ENCODE data around the gene PGC. TPM values are rescaled to one million over a fixed set of nuclear protein-coding genes. Genes with fewer than 3 reads are reported as not detected.

Gene PGC
- total RNA-seq, 1 donor from 2014 or later, result not detected

DNA sequence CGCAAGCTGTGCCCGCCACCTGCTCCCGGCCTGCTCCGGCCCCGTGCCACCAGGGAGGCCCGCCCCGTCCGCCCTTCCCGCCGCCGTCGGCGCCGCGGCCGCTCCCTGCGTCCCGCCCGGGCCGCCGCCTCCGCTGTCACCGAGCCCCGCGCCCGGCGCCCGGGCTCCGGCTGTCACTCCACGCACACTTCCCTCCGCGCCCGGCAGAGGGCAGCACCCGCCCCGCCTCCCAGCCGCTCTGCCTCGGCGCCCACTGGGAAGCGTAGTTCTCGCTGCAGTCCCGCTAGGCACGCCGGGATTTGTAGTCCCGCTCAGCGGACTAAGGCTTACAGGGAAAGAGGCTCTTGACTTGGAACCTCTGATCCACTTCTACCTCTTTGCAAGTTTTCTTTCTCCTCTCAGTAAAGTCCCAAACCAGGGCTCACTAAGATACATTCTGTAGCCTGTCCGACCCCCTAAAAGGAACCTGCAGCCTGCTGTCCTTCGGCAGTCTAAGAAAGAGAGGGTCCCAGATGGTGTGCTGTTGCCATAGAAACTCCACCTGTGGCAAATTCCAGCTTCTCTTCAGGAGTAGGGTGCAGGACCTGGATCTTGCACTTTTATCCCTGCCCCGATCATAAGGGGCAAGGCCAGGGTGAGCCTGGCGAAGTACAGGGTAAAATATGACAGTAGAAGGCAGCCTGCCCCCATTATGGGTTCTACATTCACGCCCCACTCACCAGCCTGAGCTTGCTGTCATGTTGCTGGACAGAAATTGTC is 11.6 kb downstream of the PGC start, which contains the start of gene TFEB:
Gene TFEB (minus strand): TSS at position 182 of the 759 bp plus-strand sequence. CDS start 44,395 bp downstream, outside the sequence.
- ATAC-seq, result peak; percentile 70
- peak; percentile 98 for DNase-seq (ENCODE audit: missing footprints)
- intact Hi-C loops (cut with DNase I), result loop anchor here (1.0 to 2.0 kb wide), 3 partner anchors 29 to 51 kb away; partner anchors contain the start of genes FRS3 and TOMM6

DNA sequence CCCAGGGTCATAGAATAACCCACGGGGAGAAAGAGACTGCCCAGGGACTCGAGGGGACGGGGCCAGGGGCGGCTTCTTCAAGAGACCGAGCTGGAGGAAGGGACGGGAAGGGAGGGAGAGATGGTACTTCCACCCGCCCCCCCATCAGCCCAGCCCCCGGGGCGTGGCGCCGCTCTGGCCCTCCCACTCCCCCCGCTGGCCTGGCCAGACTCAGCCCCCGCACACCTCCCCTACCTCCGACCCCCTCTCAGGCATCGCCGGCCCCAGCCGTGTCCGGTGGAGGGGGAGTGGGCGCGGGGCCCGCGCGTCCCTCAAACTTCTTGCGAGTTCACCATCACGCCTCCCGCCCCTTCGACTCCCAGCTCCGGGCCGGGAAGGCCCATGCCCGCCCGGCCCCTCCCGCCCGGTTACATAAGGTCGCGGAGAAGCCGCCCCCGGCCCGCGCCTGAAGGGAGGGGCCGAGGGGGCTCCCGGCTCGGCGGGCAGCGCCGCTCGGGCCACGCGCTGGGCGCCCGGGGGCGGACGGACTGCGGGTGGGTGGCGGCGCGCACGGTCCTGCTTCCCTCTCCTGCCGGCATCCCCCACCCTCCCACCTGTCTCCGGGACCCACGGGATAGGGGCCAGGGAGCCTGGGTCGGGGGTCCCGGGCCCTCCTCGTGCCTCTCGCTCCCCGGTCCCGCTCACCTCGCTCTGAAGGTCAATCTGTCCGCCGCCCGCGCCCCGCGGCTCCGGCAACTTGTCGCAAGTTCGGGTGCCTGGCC is 12.4 kb downstream of the PGC start:
- DNase-seq (ENCODE audit: missing footprints) (peak; percentile 93), ATAC-seq (peak; percentile 83)
- intact Hi-C loops (cut with DNase I), result loop anchor here (1.0 to 2.0 kb wide), 3 partner anchors 29 to 52 kb away; partner anchors contain the start of genes FRS3 and TOMM6

DNA sequence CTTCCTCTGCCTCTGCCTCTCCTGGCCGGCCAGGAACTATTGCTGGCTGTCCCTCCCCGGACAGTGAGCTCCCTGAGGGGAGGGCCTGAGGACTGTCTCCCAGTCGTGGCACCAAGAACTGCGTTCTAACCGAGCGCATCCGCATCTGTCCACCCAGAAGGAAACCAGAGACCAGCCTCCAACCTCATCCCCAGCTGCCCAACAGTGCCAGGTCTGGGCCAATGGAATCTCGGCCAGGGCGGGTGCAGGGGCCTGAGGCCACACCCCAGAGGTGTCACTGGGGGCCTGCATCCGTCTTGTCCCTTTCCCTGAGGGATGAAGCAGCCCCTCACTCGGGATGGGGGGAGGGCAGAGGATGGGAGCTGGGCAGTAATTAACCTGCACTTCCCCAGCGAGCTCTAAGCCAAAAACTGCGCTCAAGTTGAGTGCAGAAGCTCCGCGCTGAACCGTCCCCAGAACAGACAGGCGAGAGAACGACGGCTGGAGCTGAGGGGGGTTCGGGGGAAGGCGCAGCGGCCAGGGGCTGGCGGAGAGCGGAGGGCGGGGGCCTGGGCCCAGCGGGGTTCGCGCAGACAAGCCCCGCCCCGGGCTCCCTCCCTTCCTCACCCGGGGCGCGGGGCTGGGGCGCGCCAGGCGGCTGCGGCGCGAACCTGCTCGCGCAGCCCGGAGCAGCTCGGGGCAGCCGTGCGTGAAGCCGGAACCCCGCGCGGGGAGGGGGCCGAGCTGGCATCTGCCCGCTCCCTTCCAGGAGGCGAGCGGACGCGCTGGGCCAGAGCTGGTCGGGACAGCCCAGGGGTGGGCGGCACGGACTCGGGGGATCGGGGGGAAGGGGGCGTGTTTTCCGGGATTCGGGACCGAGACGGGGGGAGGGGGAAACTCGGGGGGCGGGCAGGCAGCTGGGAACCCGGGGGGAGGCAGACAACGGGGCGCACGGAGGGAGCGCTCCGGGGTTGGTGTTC is 13.2 kb downstream of the PGC start:
- DNase-seq (ENCODE audit: missing footprints), result peak; percentile 91
- intact Hi-C loops (cut with DNase I), result loop anchor here (2.0 kb wide), 2 partner anchors 45 to 53 kb away; partner anchors contain the start of genes FRS3 and TOMM6
- peak; percentile 75 for ATAC-seq

DNA sequence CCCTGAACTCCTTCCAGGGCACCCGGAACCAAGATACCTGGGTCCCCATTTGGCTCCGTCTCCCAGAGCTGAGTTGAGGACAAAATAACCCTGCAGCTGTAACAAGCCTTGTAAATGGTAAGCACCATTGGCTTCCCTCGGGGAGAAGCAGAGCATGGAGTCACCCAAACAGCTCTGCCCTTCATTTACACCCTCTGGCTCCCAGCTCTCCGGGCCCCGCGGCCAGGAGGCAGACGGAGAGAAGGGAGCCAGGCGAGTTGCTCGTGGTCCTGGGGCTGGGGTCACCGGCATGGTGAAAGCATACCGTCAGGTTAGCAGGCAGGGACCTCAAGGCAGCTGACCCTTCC is 13.9 kb downstream of the PGC start:
- ATAC-seq (no peak), DNase-seq (ENCODE audit: missing footprints) (no peak)
- intact Hi-C loops (cut with DNase I), result no loop called here

DNA sequence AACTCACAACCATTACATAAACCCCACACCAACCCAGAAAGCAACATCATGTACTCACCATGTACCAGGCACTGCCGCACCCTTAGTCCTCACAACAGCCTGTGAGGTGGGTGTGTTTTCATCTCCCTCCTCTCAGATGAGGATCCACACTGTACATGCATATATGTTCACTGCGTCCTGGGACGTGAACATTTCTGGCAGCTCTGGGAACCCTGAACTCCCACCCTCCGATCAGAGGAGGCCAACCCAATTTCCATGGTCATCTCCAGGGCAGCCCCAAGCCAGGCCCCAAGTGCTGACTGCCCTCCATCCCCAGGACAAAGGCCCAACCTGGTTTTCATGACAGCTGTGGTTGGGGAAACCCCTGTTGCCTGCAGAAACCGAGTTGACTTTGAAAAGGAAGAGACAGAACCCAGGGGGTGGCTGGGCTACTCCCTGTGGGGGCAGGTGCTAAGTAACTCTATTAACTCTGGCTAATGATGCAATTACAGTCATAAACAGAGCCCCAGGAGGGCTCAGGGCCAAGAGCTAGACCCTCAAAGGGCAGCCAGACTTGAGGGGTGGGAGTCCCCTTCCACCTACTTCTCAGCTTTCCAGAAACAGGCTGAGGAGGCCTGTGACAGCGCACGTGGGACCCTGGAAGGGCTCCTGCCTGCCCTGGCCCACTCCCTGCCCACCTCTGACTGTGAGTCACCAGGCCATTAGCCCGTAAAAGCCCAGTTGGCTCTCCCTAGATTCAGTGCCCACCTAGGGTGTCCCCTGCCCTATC is 14.4 kb downstream of the PGC start:
- DNase-seq (ENCODE audit: missing footprints) (no peak), ATAC-seq (no peak)

DNA sequence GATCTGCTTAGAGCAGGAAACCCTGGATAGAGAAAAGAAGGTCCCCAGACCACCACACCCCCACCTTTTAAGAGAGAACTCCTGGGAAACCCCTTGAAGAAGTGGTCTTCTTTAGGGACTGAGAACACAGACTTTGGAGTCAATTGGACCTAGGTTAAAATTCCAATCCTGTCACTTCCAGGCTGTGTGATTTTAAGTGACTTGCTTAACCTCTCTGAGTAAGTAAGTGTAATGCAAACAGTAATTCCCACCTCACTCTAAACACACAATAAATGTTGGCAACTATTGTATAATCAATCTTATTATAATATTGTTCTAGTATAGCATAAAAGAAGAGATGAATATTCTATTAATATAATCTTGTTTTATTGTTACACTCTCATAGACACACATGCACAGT is 15.0 kb downstream of the PGC start:
- DNase-seq (ENCODE audit: missing footprints), result no peak
- intact Hi-C loops (cut with DNase I), result no loop called here
- ATAC-seq, result no peak

More for the DNA sequence above, 14.4 kb downstream of the PGC start:
- intact Hi-C loops (cut with DNase I), result no loop called here

DNA sequence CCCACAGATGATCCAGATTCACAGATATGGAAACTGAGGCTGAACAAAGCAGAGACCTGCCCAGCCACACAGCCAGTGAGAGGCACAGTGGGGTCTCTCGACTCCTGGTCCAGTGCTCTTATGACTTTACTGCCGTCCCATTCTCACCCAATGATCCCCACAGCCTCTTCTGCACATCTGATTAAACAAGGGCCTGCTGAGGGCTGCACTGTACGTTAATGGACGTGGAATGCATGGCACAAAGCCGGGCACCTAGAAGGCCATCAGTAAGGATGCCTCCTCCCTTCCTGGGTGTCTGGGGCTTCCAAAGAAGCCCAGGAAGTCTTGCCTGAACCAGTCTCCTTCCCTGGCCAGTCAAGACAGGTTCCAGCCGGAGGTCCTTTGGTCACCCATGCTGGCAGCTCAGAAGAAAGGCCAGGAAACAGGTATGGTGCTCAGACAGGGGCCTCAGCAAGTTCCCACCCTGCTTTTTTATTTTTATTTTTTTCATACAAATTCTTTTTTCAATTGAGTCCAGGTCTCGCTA is 15.6 kb downstream of the PGC start:
- intact Hi-C loops (cut with DNase I), result no loop called here
- ATAC-seq, result no peak

DNA sequence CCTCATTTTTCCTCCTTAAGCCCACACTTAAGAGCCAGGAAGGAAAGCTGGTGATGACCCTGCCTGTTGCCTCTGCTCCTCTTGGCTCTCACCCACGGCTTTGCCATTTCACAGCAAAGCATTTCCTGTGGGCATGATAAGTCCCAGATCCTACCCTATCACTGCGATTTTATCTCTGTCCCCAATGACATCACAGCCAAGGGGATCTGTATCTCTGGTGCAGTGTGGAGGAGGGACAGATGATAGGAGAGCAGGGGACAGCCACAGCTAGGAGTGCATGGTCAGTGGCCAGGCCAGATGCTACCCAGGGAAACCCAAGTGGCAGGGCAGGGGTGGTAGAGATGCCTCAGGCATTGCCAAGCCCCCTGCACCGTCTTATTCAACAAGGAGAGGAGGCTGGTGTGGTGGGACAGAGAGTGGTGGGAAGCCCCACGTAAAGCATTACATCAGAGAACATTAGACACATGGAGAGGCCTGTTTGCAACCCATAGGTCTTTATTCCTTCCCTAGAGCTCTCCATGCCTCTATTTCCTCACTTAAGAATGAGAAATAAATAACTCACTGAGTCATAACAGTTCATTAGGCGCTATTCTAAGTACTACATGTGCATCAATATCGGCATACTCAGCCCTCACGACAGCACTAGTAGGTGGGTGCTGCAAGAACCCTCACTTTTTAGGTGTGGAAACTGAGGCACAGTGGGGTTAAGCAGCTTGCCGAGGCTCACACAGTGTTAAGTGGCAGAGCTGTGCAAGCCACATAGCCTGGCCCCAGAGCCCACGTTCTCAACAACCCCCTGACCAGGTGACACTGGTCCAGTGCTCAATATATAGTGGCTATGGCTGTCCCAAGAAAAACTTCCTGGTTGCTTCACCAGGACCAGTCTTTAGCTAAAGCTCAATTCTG is 16.4 kb downstream of the PGC start:
- DNase-seq (ENCODE audit: missing footprints) (no peak), ATAC-seq (no peak)
- intact Hi-C loops (cut with DNase I), result no loop called here

More for the DNA sequence above, 15.6 kb downstream of the PGC start:
- no peak for DNase-seq (ENCODE audit: missing footprints)

DNA sequence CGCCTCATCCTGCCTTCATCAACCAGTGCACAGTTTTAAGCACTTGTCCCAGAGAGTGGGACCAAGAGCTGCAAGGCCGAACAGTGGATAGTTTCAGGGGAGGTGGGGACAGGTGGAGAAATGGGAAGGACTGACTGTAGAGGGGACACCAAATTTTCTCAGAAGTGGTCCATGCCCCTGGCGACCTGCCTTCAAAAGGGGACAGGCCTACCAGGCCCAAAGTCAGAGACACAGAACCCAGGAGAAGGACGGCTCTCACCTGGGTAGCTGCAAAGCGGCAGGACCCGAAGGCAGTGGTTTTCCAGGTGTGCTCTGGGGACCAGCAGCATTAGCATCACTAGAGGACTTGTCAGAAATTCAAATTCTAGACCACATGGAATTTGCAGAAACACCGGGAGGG is 17.6 kb downstream of the PGC start:
- intact Hi-C loops (cut with DNase I), result no loop called here
- no peak for ATAC-seq
- DNase-seq (ENCODE audit: missing footprints), result no peak

DNA sequence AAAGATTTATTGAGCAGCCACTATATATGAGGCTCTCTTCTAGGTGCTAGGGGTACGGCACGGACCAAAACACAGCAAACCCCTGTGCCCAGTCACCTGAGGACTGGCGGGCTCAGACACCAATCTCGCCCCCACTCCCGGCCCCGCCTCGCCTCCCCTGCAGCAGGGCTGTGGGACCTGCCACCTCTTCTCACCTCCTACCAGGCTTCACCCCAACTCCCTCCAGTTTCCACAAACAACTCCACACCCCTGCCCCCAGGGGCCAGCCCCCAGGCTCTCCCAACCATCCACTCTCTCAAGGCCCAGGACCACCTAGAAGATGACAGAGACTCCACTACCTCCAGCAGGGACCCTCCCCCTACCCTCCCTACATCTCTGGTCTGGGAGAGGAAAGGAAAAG is 18.2 kb downstream of the PGC start:
- intact Hi-C loops (cut with DNase I), result no loop called here
- DNase-seq (ENCODE audit: missing footprints) (no peak), ATAC-seq (no peak)

DNA sequence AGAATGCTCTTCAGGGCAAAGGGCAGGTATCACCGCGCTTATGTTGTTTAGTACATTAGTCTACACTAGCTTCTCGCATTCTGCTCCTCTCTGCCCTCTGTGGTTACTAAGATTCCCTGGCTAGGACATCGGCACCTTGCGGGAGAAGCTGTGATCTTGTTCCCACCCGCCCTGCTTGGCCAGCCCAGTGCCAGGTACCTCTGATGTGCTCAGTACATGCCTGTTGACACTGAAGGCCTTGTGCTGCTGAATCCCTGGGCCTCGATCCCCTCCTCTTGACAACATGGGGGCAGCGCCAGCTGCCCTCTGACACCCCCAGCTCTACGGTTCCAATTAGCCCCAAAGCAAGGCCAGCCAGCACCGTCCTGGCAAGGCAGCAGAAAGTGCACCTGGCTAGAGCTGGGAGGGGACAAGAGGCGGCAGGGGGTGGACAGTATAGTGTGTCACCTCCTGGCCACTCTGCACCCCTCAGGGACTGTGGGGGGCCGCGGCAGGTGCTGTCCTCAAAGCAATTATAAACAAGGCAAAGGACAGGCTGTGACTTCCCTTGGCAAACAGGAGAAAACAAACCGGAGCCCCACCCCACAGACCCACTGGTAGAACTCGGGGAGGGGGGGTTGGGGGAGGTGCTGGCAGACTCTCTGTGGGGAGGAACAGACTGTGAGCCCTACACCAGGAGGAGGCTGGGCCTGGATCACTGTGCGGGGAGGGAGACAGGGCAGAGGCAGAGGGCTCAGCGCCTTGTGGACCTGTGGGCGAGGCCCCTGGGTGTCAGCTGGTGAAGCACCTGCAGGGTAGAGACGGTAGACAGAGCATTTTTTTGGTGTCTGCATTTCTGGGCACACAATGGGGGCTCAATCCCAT is 18.9 kb downstream of the PGC start:
- intact Hi-C loops (cut with DNase I), result no loop called here
- peak; percentile 42 for ATAC-seq
- no peak for DNase-seq (ENCODE audit: missing footprints)

DNA sequence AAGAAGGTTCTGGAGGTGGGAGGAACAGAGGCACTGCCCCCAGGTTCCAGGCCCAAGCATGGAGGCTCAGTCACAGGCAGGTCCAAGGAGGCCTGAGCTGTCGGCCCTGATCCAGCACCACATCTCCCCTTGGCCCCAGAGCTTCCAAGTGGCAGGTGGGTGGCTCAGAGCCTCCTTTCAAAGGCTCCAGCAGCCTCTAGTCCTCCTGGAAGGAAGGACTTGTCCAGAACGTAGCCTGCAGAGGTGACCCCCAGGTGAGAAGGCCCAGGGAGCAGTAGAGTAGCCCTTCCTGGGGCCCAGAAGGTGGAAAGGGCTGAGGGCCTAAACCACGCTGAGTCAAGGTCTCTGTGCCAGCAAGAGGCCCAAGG is 19.5 kb downstream of the PGC start:
- ATAC-seq (no peak), DNase-seq (ENCODE audit: missing footprints) (no peak)
- intact Hi-C loops (cut with DNase I), result no loop called here

DNA sequence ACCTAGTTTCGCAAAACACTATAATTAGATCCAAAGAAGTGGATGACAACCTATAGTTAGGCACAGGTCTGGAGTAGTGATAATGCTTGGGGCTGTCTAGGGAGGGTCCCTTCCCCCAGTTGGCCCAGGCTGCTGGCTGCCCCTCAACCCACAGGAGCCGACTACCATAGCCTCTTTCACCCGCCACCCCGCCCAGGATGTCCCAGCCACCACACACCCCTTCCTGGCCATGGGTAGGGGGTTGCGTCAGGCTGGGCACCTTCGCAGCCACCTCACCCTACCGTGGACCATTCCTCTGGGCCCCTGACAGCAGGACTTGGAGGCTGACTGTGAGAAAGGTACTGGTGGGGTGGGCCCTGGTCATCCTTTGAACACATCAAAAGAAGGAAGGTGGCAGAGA is 20.3 kb downstream of the PGC start:
- DNase-seq (ENCODE audit: missing footprints), result no peak
- intact Hi-C loops (cut with DNase I), result no loop called here

DNA sequence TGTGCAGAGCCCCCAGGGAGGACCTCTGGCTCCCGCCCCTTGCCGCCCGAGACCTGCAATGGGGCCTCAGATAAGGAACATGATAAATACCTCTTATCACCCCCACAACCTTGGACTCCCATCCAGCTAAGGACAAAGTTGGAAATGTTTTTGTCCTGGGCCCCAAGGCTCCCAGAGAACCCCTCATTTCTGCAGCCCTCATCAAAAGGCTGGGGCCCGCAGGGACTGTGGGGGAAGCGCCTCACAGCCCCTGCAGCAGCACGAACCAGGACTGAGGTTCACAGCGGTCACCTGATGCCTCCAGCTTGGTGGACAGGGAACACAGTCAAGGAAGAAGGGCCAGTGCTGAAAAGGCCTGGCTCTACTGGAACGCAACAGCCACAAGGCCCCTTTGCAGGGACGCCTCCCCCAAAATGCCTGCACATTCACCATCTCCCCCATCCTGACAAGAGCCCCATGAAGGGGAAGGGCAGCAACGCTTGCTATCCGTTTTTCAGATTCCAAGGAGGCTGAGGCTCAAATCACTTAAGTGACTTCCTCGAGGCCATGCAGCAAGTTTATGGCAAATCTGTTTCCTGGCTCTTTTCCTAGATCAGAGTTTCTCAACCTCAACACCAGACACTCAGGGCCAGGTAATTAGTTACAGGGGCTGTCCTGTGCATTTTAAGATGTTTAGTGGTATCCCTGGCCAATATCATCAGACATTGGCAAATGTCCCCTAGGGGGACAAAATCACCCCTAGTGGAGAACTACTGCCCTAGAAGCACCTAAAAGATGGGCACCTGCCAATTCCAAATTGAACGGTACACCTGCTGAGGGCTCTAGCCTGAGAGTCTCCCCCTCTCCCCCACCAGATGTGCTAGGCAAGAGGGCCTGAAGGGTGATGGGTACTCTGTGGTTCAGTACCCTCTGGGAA is 22.4 kb downstream of the PGC start:
- intact Hi-C loops (cut with DNase I), result no loop called here
- ATAC-seq (no peak), DNase-seq (ENCODE audit: missing footprints) (no peak)

More for the DNA sequence above, 20.3 kb downstream of the PGC start:
- ATAC-seq, result no peak

DNA sequence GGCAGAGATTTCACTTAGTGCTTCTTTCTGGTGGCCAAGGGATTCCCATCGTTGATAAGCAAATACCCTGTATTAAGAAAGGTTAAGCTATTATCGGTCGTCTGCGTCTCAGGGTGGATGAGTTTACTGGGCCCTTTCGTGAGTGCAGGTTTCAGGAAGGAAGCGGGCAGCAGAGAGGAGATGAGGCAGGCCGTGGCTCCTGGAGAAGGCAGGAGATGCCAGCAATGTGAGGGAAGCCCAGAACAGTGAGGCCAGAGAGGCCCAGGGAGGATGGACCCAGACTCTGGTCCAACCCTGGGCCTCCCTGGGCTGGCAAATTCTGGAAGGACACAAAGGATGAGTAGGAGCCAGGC is 23.0 kb downstream of the PGC start:
- DNase-seq (ENCODE audit: missing footprints) (no peak), ATAC-seq (no peak)
- intact Hi-C loops (cut with DNase I), result no loop called here
